HEK293 (cell line): Measurements from ENCODE around the gene VPS13C.

Experiments used
- CTCF ChIA-PET: fragments of 350-600 bp; formaldehyde crosslinking; extraction: SDS; loops from one replicate; lab custom pipeline; 2021; ENCODE audit warnings: antibody characterized with exemption; lab: Yijun Ruan, JAX
- POLR2A ChIA-PET: fragments of 300-600 bp; formaldehyde crosslinking; extraction: SDS; loops from one replicate; lab custom pipeline; 2020; ENCODE audit warnings: antibody characterized with exemption, inconsistent platforms; lab: Yijun Ruan, JAX
- H3K27ac ChIP-seq: fragments of 200-500 bp; sonication (Bioruptor generic); 2 replicates; pipeline ENCODE4 v1.5.1; 2014; ENCODE audit warnings: low read depth, low read length, control low read depth, inconsistent platforms; ENCODE audit errors: extremely low read depth
- H3K36me3 ChIP-seq, 2 experiments: fragments of 200-500 bp in 1 of 2; sonication (Bioruptor generic) in 1 of 2; 1 replicate in 1 of 2; 2 replicates in 1 of 2; pipeline ENCODE4 v1.5.1; 2014 to 2017; ENCODE audit warnings: inconsistent platforms in 2 of 2, low read length in 2 of 2; ENCODE audit not compliant: control insufficient read depth in 2 of 2, insufficient read depth in 1 of 2
- H3K4me1 ChIP-seq: fragments of 200-500 bp; sonication (Bioruptor generic); 2 replicates; pipeline ENCODE4 v1.5.1; 2014; ENCODE audit warnings: mild to moderate bottlenecking, low read length, inconsistent platforms; ENCODE audit not compliant: control insufficient read depth, insufficient read depth
- H3K4me3 ChIP-seq: 2 replicates; pipeline ENCODE4 v1.5.1; 2011; ENCODE audit warnings: low read depth, mild to moderate bottlenecking, control low read depth, low read length, moderate library complexity
- H3K9me3 ChIP-seq: fragments of 200-500 bp; sonication (Bioruptor generic); 2 replicates; pipeline ENCODE4 v1.5.1; 2014; ENCODE audit warnings: low read depth, low read length, inconsistent platforms; ENCODE audit not compliant: control insufficient read depth, insufficient read depth
- IKZF3 ChIP-seq: fragments of 450-650 bp; IDR thresholded peaks from 2 replicates; pipeline ENCODE4 v1.5.0; 2018; ENCODE audit warnings: missing biosample characterization, mild to moderate bottlenecking, missing genetic modification characterization, moderate library complexity
- KLF1 ChIP-seq: fragments of 450-650 bp; formaldehyde crosslinking; IDR thresholded peaks from 2 replicates; pipeline ENCODE4 v1.5.1; 2016; ENCODE audit warnings: missing biosample characterization, missing genetic modification characterization
- KLF9 ChIP-seq: fragments of 450-650 bp; formaldehyde crosslinking; IDR thresholded peaks from 2 replicates; pipeline ENCODE4 v1.5.1; 2016; ENCODE audit warnings: missing biosample characterization, missing genetic modification characterization, low read depth
- ZBTB10 ChIP-seq: fragments of 450-650 bp; formaldehyde crosslinking; IDR thresholded peaks from 2 replicates; pipeline ENCODE4 v1.5.1; 2016; ENCODE audit warnings: missing biosample characterization, missing genetic modification characterization
- ZBTB20 ChIP-seq: fragments of 450-650 bp; formaldehyde crosslinking; IDR thresholded peaks from 2 replicates; pipeline ENCODE4 v1.5.1; 2016; ENCODE audit warnings: missing biosample characterization, missing genetic modification characterization
- ZFP3 ChIP-seq: fragments of 450-650 bp; formaldehyde crosslinking; IDR thresholded peaks from 2 replicates; pipeline ENCODE4 v1.5.1; 2016; ENCODE audit warnings: low read depth, missing biosample characterization, missing genetic modification characterization
- ZNF121 ChIP-seq: fragments of 450-650 bp; formaldehyde crosslinking; IDR thresholded peaks from 2 replicates; pipeline ENCODE4 v1.5.1; 2016; ENCODE audit warnings: missing biosample characterization, missing genetic modification characterization
- ZNF221 ChIP-seq: fragments of 450-650 bp; formaldehyde crosslinking; IDR thresholded peaks from 2 replicates; pipeline ENCODE4 v1.5.1; 2017; ENCODE audit warnings: missing biosample characterization, missing genetic modification characterization, borderline replicate concordance
- ZNF239 ChIP-seq: fragments of 450-650 bp; formaldehyde crosslinking; IDR thresholded peaks from 2 replicates; pipeline ENCODE4 v1.5.1; 2016; ENCODE audit warnings: missing biosample characterization, missing genetic modification characterization
- ZNF324 ChIP-seq: fragments of 450-650 bp; formaldehyde crosslinking; IDR thresholded peaks from 2 replicates; pipeline ENCODE4 v1.5.1; 2016; ENCODE audit warnings: missing biosample characterization, missing genetic modification characterization
- ZNF37A ChIP-seq: fragments of 450-650 bp; IDR thresholded peaks from 2 replicates; pipeline ENCODE4 v1.5.1; 2018; ENCODE audit warnings: missing biosample characterization, missing genetic modification characterization
- ZNF433 ChIP-seq: fragments of 450-650 bp; formaldehyde crosslinking; IDR thresholded peaks from 2 replicates; pipeline ENCODE4 v1.5.1; 2016; ENCODE audit warnings: missing biosample characterization, missing genetic modification characterization, low read depth
- ZNF664 ChIP-seq: fragments of 450-650 bp; formaldehyde crosslinking; IDR thresholded peaks from 2 replicates; pipeline ENCODE4 v1.5.1; 2016; ENCODE audit warnings: missing biosample characterization, missing genetic modification characterization
- ZNF677 ChIP-seq: fragments of 450-650 bp; IDR thresholded peaks from 2 replicates; pipeline ENCODE4 v1.5.0; 2018; ENCODE audit warnings: missing biosample characterization, mild to moderate bottlenecking, missing genetic modification characterization, moderate library complexity
- ZNF776 ChIP-seq: fragments of 450-650 bp; formaldehyde crosslinking; IDR thresholded peaks from 2 replicates; pipeline ENCODE4 v1.5.0; 2017; ENCODE audit warnings: missing biosample characterization, missing genetic modification characterization, borderline replicate concordance
- TF ChIP-seq, protein P1 (sequence below): fragments of 450-650 bp; formaldehyde crosslinking; IDR thresholded peaks from 2 replicates; pipeline ENCODE4 v1.5.1; 2016; ENCODE audit warnings: missing biosample characterization, missing genetic modification characterization
- TF ChIP-seq, protein P2 (sequence below): fragments of 450-650 bp; formaldehyde crosslinking; IDR thresholded peaks from 2 replicates; pipeline ENCODE4 v1.5.1; 2017; ENCODE audit warnings: missing biosample characterization, missing genetic modification characterization
- TF ChIP-seq, protein P3 (sequence below): fragments of 450-650 bp; formaldehyde crosslinking; IDR thresholded peaks from 2 replicates; pipeline ENCODE4 v1.5.1; 2016; ENCODE audit warnings: missing biosample characterization, missing genetic modification characterization
- TF ChIP-seq, protein P4 (sequence below): fragments of 450-650 bp; formaldehyde crosslinking; conservative IDR thresholded peaks from 2 replicates; pipeline ENCODE4 v1.5.1; 2016; ENCODE audit warnings: low read depth, missing biosample characterization, missing genetic modification characterization

The VPS13C gene

DNA sequence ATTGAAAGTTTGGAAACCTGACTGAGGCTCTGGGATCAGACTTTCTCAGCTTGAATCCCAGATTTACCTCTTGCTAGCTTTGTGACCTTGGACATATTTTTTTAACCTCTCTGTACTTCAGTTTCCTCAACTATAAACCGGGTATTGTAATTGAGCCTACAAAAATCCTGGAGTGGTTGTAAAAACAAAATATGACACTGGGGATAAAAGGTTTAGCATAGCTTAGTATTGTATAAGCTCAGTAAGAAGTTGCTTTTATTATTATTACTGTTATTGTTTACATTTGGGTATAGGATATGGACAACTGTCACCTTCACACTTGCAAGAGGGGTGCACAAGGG lies 28.1 kb upstream of the VPS13C start (continued):
- TF ChIP-seq, protein P1, sequence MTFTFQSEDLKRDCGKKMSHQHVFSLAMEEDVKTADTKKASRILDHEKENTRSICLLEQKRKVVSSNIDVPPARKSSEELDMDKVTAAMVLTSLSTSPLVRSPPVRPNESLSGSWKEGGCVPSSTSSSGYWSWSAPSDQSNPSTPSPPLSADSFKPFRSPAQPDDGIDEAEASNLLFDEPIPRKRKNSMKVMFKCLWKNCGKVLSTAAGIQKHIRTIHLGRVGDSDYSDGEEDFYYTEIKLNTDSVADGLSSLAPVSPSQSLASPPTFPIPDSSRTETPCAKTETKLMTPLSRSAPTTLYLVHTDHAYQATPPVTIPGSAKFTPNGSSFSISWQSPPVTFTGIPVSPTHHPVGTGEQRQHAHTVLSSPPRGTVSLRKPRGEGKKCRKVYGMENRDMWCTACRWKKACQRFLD (tag by site-specific recombination): no peak
- TF ChIP-seq ZBTB20 (tag by site-specific recombination): no peak
- TF ChIP-seq KLF1: no peak
- no peak for TF ChIP-seq ZFP3 (tag by site-specific recombination)
- TF ChIP-seq ZNF677 (tag by site-specific recombination): no peak
- no peak for TF ChIP-seq ZBTB10 (tag by site-specific recombination)
- TF ChIP-seq ZNF239 (tag by site-specific recombination): no peak
- no peak for TF ChIP-seq ZNF433 (tag by site-specific recombination)
- TF ChIP-seq KLF9 (tag by site-specific recombination): no peak
- TF ChIP-seq ZNF324: no peak
- TF ChIP-seq, protein P2, sequence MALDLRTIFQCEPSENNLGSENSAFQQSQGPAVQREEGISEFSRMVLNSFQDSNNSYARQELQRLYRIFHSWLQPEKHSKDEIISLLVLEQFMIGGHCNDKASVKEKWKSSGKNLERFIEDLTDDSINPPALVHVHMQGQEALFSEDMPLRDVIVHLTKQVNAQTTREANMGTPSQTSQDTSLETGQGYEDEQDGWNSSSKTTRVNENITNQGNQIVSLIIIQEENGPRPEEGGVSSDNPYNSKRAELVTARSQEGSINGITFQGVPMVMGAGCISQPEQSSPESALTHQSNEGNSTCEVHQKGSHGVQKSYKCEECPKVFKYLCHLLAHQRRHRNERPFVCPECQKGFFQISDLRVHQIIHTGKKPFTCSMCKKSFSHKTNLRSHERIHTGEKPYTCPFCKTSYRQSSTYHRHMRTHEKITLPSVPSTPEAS (tag by site-specific recombination): no peak

GRCh38 chr15:62087671-62088352 lies 27.6 kb upstream of the VPS13C start:
- Histone ChIP-seq H3K9me3 (no peaks in the 10 kb centered on the region), H3K27ac (no peak overlapping the region), H3K4me1 (no peaks in the 10 kb centered on the region), H3K4me3 (no peak overlapping the region), H3K36me3 (no peaks in the 10 kb centered on the region)
- ChIA-PET POLR2A (no interaction called here), CTCF (interaction anchor here (0.5 kb wide), 1 partner anchor 210 kb away, joined by 3 read pairs; no protein-coding TSS in a partner anchor)
- TF ChIP-seq, protein P3, sequence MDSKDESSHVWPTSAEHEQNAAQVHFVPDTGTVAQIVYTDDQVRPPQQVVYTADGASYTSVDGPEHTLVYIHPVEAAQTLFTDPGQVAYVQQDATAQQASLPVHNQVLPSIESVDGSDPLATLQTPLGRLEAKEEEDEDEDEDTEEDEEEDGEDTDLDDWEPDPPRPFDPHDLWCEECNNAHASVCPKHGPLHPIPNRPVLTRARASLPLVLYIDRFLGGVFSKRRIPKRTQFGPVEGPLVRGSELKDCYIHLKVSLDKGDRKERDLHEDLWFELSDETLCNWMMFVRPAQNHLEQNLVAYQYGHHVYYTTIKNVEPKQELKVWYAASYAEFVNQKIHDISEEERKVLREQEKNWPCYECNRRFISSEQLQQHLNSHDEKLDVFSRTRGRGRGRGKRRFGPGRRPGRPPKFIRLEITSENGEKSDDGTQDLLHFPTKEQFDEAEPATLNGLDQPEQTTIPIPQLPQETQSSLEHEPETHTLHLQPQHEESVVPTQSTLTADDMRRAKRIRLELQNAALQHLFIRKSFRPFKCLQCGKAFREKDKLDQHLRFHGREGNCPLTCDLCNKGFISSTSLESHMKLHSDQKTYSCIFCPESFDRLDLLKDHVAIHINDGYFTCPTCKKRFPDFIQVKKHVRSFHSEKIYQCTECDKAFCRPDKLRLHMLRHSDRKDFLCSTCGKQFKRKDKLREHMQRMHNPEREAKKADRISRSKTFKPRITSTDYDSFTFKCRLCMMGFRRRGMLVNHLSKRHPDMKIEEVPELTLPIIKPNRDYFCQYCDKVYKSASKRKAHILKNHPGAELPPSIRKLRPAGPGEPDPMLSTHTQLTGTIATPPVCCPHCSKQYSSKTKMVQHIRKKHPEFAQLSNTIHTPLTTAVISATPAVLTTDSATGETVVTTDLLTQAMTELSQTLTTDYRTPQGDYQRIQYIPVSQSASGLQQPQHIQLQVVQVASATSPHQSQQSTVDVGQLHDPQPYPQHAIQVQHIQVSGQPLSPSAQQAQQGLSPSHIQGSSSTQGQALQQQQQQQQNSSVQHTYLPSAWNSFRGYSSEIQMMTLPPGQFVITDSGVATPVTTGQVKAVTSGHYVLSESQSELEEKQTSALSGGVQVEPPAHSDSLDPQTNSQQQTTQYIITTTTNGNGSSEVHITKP (tag by site-specific recombination): no peak
- TF ChIP-seq, protein P4, sequence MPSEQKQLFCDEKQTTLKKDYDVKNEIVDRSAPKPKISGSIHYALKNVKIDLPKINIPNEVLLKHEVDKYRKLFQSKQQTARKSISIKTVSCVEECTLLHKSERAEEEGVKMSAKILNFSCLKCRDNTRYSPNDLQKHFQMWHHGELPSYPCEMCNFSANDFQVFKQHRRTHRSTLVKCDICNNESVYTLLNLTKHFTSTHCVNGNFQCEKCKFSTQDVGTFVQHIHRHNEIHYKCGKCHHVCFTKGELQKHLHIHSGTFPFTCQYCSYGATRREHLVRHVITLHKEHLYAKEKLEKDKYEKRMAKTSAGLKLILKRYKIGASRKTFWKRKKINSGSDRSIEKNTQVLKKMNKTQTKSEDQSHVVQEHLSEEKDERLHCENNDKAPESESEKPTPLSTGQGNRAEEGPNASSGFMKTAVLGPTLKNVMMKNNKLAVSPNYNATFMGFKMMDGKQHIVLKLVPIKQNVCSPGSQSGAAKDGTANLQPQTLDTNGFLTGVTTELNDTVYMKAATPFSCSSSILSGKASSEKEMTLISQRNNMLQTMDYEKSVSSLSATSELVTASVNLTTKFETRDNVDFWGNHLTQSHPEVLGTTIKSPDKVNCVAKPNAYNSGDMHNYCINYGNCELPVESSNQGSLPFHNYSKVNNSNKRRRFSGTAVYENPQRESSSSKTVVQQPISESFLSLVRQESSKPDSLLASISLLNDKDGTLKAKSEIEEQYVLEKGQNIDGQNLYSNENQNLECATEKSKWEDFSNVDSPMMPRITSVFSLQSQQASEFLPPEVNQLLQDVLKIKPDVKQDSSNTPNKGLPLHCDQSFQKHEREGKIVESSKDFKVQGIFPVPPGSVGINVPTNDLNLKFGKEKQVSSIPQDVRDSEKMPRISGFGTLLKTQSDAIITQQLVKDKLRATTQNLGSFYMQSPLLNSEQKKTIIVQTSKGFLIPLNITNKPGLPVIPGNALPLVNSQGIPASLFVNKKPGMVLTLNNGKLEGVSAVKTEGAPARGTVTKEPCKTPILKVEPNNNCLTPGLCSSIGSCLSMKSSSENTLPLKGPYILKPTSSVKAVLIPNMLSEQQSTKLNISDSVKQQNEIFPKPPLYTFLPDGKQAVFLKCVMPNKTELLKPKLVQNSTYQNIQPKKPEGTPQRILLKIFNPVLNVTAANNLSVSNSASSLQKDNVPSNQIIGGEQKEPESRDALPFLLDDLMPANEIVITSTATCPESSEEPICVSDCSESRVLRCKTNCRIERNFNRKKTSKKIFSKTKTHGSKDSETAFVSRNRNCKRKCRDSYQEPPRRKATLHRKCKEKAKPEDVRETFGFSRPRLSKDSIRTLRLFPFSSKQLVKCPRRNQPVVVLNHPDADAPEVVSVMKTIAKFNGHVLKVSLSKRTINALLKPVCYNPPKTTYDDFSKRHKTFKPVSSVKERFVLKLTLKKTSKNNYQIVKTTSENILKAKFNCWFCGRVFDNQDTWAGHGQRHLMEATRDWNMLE (tag by site-specific recombination): no peak
- TF ChIP-seq ZNF121 (no peak), IKZF3 (tag by site-specific recombination) (no peak), ZNF37A (no peak), ZNF664 (tag by site-specific recombination) (no peak), ZNF776 (tag by site-specific recombination) (no peak), ZNF221 (tag by site-specific recombination) (no peak)
